Activated T-helper 2 cell treated with anti-CD3 and anti-CD28 coated beads, Interferon-gamma antibody, Interleukin-2, Interleukin-4, amounts not matched to agents 10 μg/mL and 5 μg/mL and 100 μg/mL, durations not matched to agents 14 hours and 24 hours and 36 hours (primary cell): ENCODE results near the gene KIAA0513. TPM values are rescaled to one million over a fixed set of nuclear protein-coding genes. Genes with fewer than 3 reads are reported as not detected.

Experiments used
- DNase-seq: peaks from one replicate; pipeline ENCODE4 v3.0.0; 2021; ENCODE audit warnings: low spot score
- H3K27ac Mint-ChIP-seq: one replicate; pipeline ENCODE4 v1.8.0; 2021; ENCODE audit warnings: mixed read lengths
- H3K27me3 Mint-ChIP-seq: one replicate; pipeline ENCODE4 v1.8.0; 2021; ENCODE audit warnings: low read depth, mixed read lengths
- H3K36me3 Mint-ChIP-seq: one replicate; pipeline ENCODE4 v1.8.0; 2021; ENCODE audit warnings: low read depth, mixed read lengths
- H3K4me1 Mint-ChIP-seq: one replicate; pipeline ENCODE4 v1.8.0; 2021; ENCODE audit warnings: low read depth, mixed read lengths
- H3K4me3 Mint-ChIP-seq: one replicate; pipeline ENCODE4 v1.8.0; 2021; ENCODE audit warnings: low read depth, mild to moderate bottlenecking, moderate library complexity, mixed read lengths
- H3K9me3 Mint-ChIP-seq: one replicate; pipeline ENCODE4 v1.8.0; 2021; ENCODE audit warnings: mixed read lengths
- intact Hi-C: fragments of 100-400 bp; cut with micrococcal nuclease; formaldehyde crosslinking; loops from one replicate; pipeline ENCODE4 v1.15.1; 2023
- total RNA-seq: library from RNA; stranded (reverse); gene quantifications from 2 replicates; pipeline ENCODE4 v1.2.3, GENCODE V29; 2022

The KIAA0513 gene, protein sequence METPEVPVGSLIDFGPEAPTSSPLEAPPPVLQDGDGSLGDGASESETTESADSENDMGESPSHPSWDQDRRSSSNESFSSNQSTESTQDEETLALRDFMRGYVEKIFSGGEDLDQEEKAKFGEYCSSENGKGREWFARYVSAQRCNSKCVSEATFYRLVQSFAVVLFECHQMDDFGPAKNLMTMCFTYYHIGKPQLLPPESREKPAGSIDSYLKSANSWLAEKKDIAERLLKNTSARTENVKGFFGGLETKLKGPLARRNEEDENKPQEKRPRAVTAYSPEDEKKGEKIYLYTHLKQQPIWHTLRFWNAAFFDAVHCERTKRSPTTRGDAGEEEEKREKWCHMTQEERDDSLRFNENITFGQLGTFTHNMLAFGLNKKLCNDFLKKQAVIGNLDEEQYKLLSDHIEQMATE
- 12.8 and 13.6 TPM in 2 replicates for total RNA-seq

- peaks cover 10% of the 10 kb centered on the region for H3K36me3 Mint-ChIP-seq
- peaks cover 33% of the 10 kb centered on the region for H3K4me1 Mint-ChIP-seq
These were observed at the start of gene KIAA0513 for GRCh38 chr16:85027349-85027957. KIAA0513 (plus strand) TSS chr16:85027795; CDS start chr16:85067072, 39,277 bp downstream.

DNA sequence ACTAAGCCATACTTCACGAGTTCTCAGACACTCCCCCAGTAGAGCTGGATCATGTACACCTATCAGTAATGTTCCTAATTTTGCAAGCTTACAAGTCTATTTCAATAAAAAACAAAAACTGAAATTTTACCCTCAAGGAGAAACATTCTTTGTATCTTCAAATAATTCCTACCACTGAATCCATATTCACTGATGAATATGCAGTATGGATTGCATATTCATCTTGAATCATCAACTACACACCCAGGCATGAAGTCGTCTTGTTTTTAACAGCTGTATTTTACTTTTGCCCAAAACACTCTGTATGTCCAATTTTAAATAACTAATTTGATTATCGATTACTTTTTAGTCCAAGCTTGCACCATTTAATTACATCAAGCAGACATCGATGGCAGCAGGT lies 48.1 kb upstream of the KIAA0513 start:
- Mint-ChIP-seq H3K4me1 (no peaks in the 10 kb centered on the region), H3K4me3 (no peak overlapping the region), H3K27ac (no peak overlapping the region), H3K9me3 (no peaks in the 10 kb centered on the region), H3K36me3 (peaks cover 57% of the 10 kb centered on the region), H3K27me3 (no peaks in the 10 kb centered on the region)
- DNase-seq: no peak
- intact Hi-C loops: no loop called here

More at GRCh38 chr16:85027349-85027957, at the start of gene KIAA0513:
- no peaks in the 10 kb centered on the region for H3K9me3 Mint-ChIP-seq
- intact Hi-C loops: loop anchor here (5.0 kb wide), 1 partner anchor 410 kb away; the partner anchor contains the start of gene COTL1
- no peaks in the 10 kb centered on the region for H3K27me3 Mint-ChIP-seq
- H3K27ac Mint-ChIP-seq: peak within 1 kb of the TSS; percentile 96
- peak within 1 kb of the TSS; percentile 88 for H3K4me3 Mint-ChIP-seq
- peak; percentile 94 for DNase-seq

DNA sequence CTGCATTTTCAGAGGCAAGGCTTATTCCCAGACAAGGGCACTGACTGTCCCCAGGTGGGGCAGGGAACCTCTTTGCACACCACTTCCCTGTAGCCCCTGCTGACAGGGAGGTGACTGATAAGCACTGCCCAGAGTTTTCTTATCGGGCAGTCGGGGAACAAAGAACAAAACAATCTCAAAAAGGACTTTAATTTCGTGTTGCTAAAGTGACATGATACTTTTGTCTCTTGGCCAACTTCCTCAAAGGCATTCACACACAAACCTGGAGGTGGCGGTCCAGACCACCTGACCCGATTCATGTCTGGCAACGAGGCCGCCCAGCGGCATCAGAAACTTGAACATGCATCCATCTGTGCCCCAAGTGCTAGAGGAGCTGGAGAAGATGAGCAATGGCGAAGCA lies 45.2 kb upstream of the KIAA0513 start:
- Mint-ChIP-seq H3K4me1 (peaks cover 6% of the 10 kb centered on the region), H3K27ac (no peak overlapping the region), H3K9me3 (no peaks in the 10 kb centered on the region), H3K27me3 (no peaks in the 10 kb centered on the region), H3K36me3 (peaks cover 50% of the 10 kb centered on the region), H3K4me3 (no peak overlapping the region)
- intact Hi-C loops: no loop called here
- DNase-seq: no peak

- Mint-ChIP-seq H3K27me3 (no peaks in the 10 kb centered on the region), H3K9me3 (no peaks in the 10 kb centered on the region), H3K36me3 (peaks cover 47% of the 10 kb centered on the region), H3K4me1 (peaks cover 6% of the 10 kb centered on the region), H3K27ac (no peak overlapping the region), H3K4me3 (no peak overlapping the region)
- intact Hi-C loops: no loop called here
- DNase-seq: no peak
These were observed 42.2 kb upstream of the KIAA0513 start for GRCh38 chr16:84985079-84986065.

GRCh38 chr16:84986102-84986501 lies 41.5 kb upstream of the KIAA0513 start:
- H3K27me3 Mint-ChIP-seq: no peaks in the 10 kb centered on the region
- peaks cover 6% of the 10 kb centered on the region for H3K4me1 Mint-ChIP-seq
- no peak overlapping the region for H3K4me3 Mint-ChIP-seq
- no peak overlapping the region for H3K27ac Mint-ChIP-seq
- no peak for DNase-seq
- intact Hi-C loops: no loop called here
- H3K9me3 Mint-ChIP-seq: no peaks in the 10 kb centered on the region
- peaks cover 45% of the 10 kb centered on the region for H3K36me3 Mint-ChIP-seq

- Mint-ChIP-seq H3K27me3 (no peaks in the 10 kb centered on the region), H3K27ac (no peak overlapping the region), H3K4me3 (no peak overlapping the region), H3K36me3 (peaks cover 38% of the 10 kb centered on the region), H3K4me1 (peaks cover 6% of the 10 kb centered on the region), H3K9me3 (no peaks in the 10 kb centered on the region)
- intact Hi-C loops: no loop called here
- no peak for DNase-seq
These were observed 40.7 kb upstream of the KIAA0513 start for GRCh38 chr16:84986879-84987278.

GRCh38 chr16:84988328-84989080 lies 39.1 kb upstream of the KIAA0513 start:
- Mint-ChIP-seq H3K4me1 (peaks cover 6% of the 10 kb centered on the region), H3K27ac (no peak overlapping the region), H3K4me3 (no peak overlapping the region), H3K27me3 (no peaks in the 10 kb centered on the region), H3K36me3 (peaks cover 38% of the 10 kb centered on the region), H3K9me3 (no peaks in the 10 kb centered on the region)
- intact Hi-C loops: no loop called here
- no peak for DNase-seq

- no peak for DNase-seq
- intact Hi-C loops: no loop called here
- Mint-ChIP-seq H3K4me1 (peaks cover 6% of the 10 kb centered on the region), H3K4me3 (no peak overlapping the region), H3K9me3 (no peaks in the 10 kb centered on the region), H3K27ac (no peak overlapping the region), H3K27me3 (no peaks in the 10 kb centered on the region), H3K36me3 (peaks cover 50% of the 10 kb centered on the region)
These were observed 37.6 kb upstream of the KIAA0513 start for GRCh38 chr16:84989749-84990620.

DNA sequence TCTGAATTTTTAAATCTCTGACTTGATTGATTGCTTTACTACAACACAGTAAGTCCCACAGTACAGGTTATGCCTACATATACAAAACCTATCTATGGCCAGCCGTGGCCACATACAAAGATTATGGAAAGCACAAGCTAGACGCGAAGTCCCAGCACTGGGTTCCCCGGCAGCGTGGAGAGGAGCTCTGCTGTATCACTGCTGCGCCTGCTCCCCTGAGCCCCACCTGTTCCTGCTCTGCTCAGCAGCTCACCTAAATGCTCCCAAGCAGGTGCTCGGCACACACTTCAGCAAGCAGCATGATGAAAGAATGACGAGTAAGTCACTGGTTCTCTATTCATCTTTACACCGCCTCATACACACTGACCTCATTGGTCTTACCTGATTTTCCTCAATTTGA lies 36.8 kb upstream of the KIAA0513 start:
- Mint-ChIP-seq H3K27ac (no peak overlapping the region), H3K4me3 (no peak overlapping the region), H3K27me3 (no peaks in the 10 kb centered on the region), H3K4me1 (peaks cover 12% of the 10 kb centered on the region), H3K9me3 (no peaks in the 10 kb centered on the region), H3K36me3 (peaks cover 57% of the 10 kb centered on the region)
- no peak for DNase-seq
- intact Hi-C loops: no loop called here

DNA sequence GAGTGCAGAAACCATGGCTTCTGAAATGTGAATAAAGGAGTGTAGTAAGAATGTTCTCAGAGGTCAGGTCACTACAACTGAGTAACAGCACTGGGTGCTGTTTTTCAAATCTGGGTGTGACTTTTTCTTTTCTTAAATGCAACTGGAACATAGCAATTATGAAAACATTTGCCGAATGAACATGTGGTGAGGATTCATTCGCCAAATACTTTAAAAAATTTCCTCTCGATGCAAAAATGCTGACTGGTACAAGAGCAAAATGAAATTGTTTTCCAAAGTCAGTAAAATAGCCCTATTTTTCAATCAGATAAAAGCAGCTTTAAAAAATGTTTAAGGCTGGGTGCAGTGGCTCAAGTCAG lies 34.9 kb upstream of the KIAA0513 start:
- Mint-ChIP-seq H3K36me3 (peaks cover 45% of the 10 kb centered on the region), H3K4me1 (peaks cover 6% of the 10 kb centered on the region), H3K9me3 (no peaks in the 10 kb centered on the region), H3K27ac (no peak overlapping the region), H3K4me3 (no peak overlapping the region), H3K27me3 (no peaks in the 10 kb centered on the region)
- no peak for DNase-seq
- intact Hi-C loops: no loop called here

- Mint-ChIP-seq H3K9me3 (no peaks in the 10 kb centered on the region), H3K27ac (no peak overlapping the region), H3K4me3 (no peak overlapping the region), H3K36me3 (peaks cover 40% of the 10 kb centered on the region), H3K4me1 (peaks cover 6% of the 10 kb centered on the region), H3K27me3 (no peaks in the 10 kb centered on the region)
- intact Hi-C loops: no loop called here
- no peak for DNase-seq
These were observed 33.7 kb upstream of the KIAA0513 start for GRCh38 chr16:84993926-84994325.
